NCI-H345 (cell line): ENCODE results near the gene YAF2.
A peak's percentile ranks its signal among the peaks of the same experiment; 100 is the strongest.

Experiments
- DNase-seq: peaks from one replicate; lab custom pipeline; 2025; lab: John Stamatoyannopoulos, UW

The YAF2 gene

GRCh38 chr12:42144408-42145196 is 93.4 kb downstream of the YAF2 start, which contains the start of gene GXYLT1:
GXYLT1 (minus strand) TSS chr12:42144874; CDS start chr12:42144646, 228 bp downstream.
- peak; percentile 74 for DNase-seq

GRCh38 chr12:42144158-42144407 is 94.0 kb downstream of the YAF2 start:
- DNase-seq: no peak

GRCh38 chr12:42143452-42144157 is 94.4 kb downstream of the YAF2 start:
- no peak for DNase-seq

GRCh38 chr12:42141981-42142606 is 96.0 kb downstream of the YAF2 start:
- DNase-seq: no peak

GRCh38 chr12:42140901-42141300 is 97.1 kb downstream of the YAF2 start:
- no peak for DNase-seq

GRCh38 chr12:42135259-42135814 is 102.7 kb downstream of the YAF2 start:
- DNase-seq: no peak

- DNase-seq: no peak
Measured at GRCh38 chr12:42130672-42131402, 107.2 kb downstream of the YAF2 start.

GRCh38 chr12:42129595-42130204 is 108.3 kb downstream of the YAF2 start:
- peak; percentile 5 for DNase-seq

GRCh38 chr12:42128888-42129287 is 109.2 kb downstream of the YAF2 start:
- no peak for DNase-seq

GRCh38 chr12:42128327-42128726 is 109.7 kb downstream of the YAF2 start:
- no peak for DNase-seq

GRCh38 chr12:42126963-42127362 is 111.1 kb downstream of the YAF2 start:
- no peak for DNase-seq

GRCh38 chr12:42125388-42125767 is 112.7 kb downstream of the YAF2 start:
- no peak for DNase-seq

GRCh38 chr12:42124764-42125387 is 113.2 kb downstream of the YAF2 start:
- DNase-seq: no peak

GRCh38 chr12:42119085-42119633 is 118.9 kb downstream of the YAF2 start:
- no peak for DNase-seq

- DNase-seq: no peak
Measured at GRCh38 chr12:42118136-42118879, 119.7 kb downstream of the YAF2 start.

GRCh38 chr12:42109031-42109430 is 129.0 kb downstream of the YAF2 start:
- DNase-seq: no peak
